BLaER1 (cell line): ENCODE data around the gene ELAC2.

Experiments used
- H3K27ac ChIP-seq: shearing (Covaris generic); formaldehyde crosslinking; 2 replicates; pipeline ENCODE4 v1.8.1; 2022
- H3K27me3 ChIP-seq: shearing (Covaris generic); formaldehyde crosslinking; 2 replicates; pipeline ENCODE4 v1.8.1; 2022
- H3K36me3 ChIP-seq: shearing (Covaris generic); formaldehyde crosslinking; 2 replicates; pipeline ENCODE4 v1.8.1; 2022
- H3K4me1 ChIP-seq: shearing (Covaris generic); formaldehyde crosslinking; 2 replicates; pipeline ENCODE4 v1.8.1; 2022
- H3K4me2 ChIP-seq: shearing (Covaris generic); formaldehyde crosslinking; 2 replicates; pipeline ENCODE4 v1.8.1; 2022
- H3K4me3 ChIP-seq: shearing (Covaris generic); formaldehyde crosslinking; 2 replicates; pipeline ENCODE4 v1.8.1; 2022
- H3K9ac ChIP-seq: shearing (Covaris generic); formaldehyde crosslinking; 2 replicates; pipeline ENCODE4 v1.8.1; 2022
- H3K9me3 ChIP-seq: shearing (Covaris generic); formaldehyde crosslinking; 2 replicates; pipeline ENCODE4 v1.8.1; 2022
- H4K20me1 ChIP-seq: shearing (Covaris generic); formaldehyde crosslinking; 2 replicates; pipeline ENCODE4 v1.8.1; 2022
- Cebpa-rat ChIP-seq: shearing (Covaris generic); IDR thresholded peaks from 2 replicates; pipeline ENCODE4 v1.8.1; 2022

The ELAC2 gene

DNA sequence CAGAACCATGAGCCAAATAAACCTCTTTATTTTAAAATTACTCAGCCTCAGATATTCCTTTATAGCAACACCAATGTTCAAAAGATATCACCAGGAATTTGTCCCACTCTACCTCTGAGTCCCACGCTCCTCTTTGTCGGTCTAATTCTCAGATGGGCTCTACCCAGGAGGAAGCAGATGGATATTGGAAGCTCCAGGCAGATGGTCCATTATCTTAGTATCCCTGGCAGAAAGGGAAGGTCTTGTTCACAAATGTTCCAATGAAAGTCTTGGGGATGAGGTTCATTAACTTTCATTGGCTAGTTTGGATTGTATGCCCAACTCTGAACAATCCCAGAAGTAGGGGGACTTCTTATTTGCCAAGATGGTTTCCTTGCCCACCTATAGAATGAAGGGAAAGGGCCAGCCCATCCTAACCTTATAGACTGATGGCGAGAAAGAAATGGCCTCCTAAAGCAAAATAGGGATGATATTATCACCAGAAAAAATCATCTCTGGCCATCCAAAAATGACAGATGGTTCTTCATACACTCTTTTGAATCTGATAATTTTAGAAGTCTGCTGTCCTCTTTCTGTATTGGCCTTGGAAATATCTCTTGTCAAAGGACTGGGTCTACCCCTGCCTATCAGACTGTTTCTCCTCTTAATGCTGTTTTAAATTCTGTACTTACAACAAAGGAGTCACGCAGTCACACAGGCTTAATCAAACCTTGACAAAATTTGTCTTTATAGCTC lies 21.3 kb upstream of the ELAC2 start:
- TF ChIP-seq Cebpa-rat: no peak
- no peaks in the 10 kb centered on the region for H3K4me1 ChIP-seq
- H3K4me3 ChIP-seq: no peak overlapping the region
- no peaks in the 10 kb centered on the region for H4K20me1 ChIP-seq
- H3K4me2 ChIP-seq: no peak overlapping the region
- H3K27me3 ChIP-seq: no peaks in the 10 kb centered on the region
- H3K9me3 ChIP-seq: no peaks in the 10 kb centered on the region
- no peak overlapping the region for H3K9ac ChIP-seq
- H3K36me3 ChIP-seq: no peaks in the 10 kb centered on the region
- no peak overlapping the region for H3K27ac ChIP-seq

DNA sequence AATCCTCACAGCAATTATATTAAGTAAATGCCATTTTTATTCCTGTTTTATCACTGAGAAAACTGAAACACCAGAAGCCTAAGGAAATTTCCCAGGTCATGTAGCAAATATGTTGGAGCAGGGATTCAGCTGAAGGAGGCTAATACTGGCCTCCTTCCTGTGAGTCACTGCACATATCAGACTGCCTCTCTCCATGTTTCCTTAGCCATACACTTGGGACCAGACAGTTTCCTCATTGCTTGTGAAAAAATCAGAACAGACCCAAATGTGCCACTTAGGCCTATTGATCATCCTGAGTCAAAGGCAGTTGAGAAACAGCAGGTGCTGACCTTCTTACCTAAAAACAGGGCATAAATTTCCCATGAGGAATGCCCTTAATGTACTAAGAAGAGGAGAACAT lies 18.9 kb upstream of the ELAC2 start:
- Histone ChIP-seq H4K20me1 (no peaks in the 10 kb centered on the region), H3K9ac (no peak overlapping the region)

GRCh38 chr17:13035420-13035819 lies 17.6 kb upstream of the ELAC2 start:
- no peak overlapping the region for H3K9ac ChIP-seq
- no peak overlapping the region for H3K4me2 ChIP-seq
- H3K27ac ChIP-seq: no peak overlapping the region
- H3K27me3 ChIP-seq: no peaks in the 10 kb centered on the region
- no peaks in the 10 kb centered on the region for H3K4me1 ChIP-seq
- no peaks in the 10 kb centered on the region for H3K36me3 ChIP-seq
- H3K9me3 ChIP-seq: no peaks in the 10 kb centered on the region
- H3K4me3 ChIP-seq: no peak overlapping the region
- no peak for TF ChIP-seq Cebpa-rat
- H4K20me1 ChIP-seq: no peaks in the 10 kb centered on the region

More for the DNA sequence above, 18.9 kb upstream of the ELAC2 start:
- H3K4me3 ChIP-seq: no peak overlapping the region
- H3K4me2 ChIP-seq: no peak overlapping the region
- H3K4me1 ChIP-seq: no peaks in the 10 kb centered on the region
- no peaks in the 10 kb centered on the region for H3K36me3 ChIP-seq
- no peaks in the 10 kb centered on the region for H3K9me3 ChIP-seq
- no peak for TF ChIP-seq Cebpa-rat
- H3K27ac ChIP-seq: no peak overlapping the region
- H3K27me3 ChIP-seq: no peaks in the 10 kb centered on the region

GRCh38 chr17:13031718-13032350 lies 14.0 kb upstream of the ELAC2 start:
- H3K27ac ChIP-seq: no peak overlapping the region
- no peaks in the 10 kb centered on the region for H3K27me3 ChIP-seq
- no peaks in the 10 kb centered on the region for H3K4me1 ChIP-seq
- no peaks in the 10 kb centered on the region for H3K36me3 ChIP-seq
- H3K4me2 ChIP-seq: peak overlapping the region; percentile 26; the same call in 1 of the 2 replicates
- TF ChIP-seq Cebpa-rat: no peak
- H4K20me1 ChIP-seq: no peaks in the 10 kb centered on the region
- no peak overlapping the region for H3K4me3 ChIP-seq
- H3K9ac ChIP-seq: no peak overlapping the region
- H3K9me3 ChIP-seq: no peaks in the 10 kb centered on the region

DNA sequence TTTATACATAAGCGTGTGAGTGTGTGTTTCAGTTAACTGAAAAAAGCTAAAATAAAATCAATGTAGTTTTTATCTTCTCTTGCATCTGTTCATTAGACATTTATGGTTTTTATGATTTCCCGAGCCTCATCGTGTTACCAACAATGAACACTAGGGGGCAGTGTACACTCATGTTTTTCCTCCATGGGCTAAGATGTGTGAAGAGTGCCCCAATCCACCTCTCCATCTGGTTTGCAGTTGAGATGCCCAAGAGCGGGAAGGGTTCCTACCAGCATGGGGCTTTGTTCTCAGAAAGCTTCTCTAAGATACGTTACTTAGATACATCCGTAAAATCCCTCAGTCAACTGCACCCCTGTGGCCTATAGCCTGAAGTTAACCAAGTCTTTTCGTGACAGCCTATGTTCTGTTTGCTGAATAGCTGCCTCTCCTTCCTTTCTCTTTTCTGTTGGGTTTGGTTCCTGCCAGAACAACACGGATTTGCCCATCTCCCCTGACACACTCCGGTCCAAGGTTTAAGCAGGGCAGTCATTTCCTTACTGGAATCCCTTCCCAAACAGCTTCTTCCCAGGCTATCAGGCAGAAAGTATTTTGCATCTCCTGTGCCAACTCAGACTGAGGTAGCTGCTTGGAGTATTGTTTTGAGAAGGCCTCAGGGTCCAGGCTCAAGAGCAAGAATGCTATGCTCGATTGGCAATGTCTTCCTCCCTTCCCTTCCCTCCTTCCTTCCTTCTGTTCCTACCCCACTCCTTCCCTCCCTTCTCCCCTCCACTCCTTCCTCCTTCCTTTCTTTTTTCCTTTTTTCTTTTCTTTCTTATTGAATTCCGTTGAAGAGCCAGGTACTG lies 12.9 kb upstream of the ELAC2 start:
- no peaks in the 10 kb centered on the region for H3K9me3 ChIP-seq
- H3K9ac ChIP-seq: no peak overlapping the region

DNA sequence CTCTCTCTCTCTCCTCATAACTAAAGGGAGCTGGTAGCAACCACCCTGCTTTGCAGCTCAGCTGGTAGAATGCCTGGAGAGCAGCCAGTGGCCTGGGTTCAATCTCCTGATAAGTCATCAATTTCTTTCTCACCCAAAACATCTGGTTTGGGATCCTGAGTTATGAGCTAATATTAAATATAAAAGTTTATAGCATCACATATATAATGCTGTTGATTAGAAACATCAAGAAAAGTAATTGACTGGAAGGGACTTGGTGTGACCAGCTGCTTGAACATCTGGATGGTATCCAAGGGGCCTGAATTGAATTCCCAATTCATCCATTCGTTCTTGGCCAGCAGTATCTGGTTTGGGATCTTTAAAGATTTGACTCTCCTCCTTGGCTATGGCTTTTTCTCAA lies 12.2 kb upstream of the ELAC2 start:
- no peak overlapping the region for H3K27ac ChIP-seq
- no peaks in the 10 kb centered on the region for H4K20me1 ChIP-seq
- no peak overlapping the region for H3K4me3 ChIP-seq
- no peak overlapping the region for H3K4me2 ChIP-seq
- no peak overlapping the region for H3K9ac ChIP-seq
- H3K4me1 ChIP-seq: no peaks in the 10 kb centered on the region
- H3K36me3 ChIP-seq: no peaks in the 10 kb centered on the region
- no peaks in the 10 kb centered on the region for H3K9me3 ChIP-seq
- H3K27me3 ChIP-seq: no peaks in the 10 kb centered on the region
- no peak for TF ChIP-seq Cebpa-rat

More for the DNA sequence above, 12.9 kb upstream of the ELAC2 start:
- Histone ChIP-seq H3K27ac (no peak overlapping the region), H3K4me2 (no peak overlapping the region), H3K36me3 (no peaks in the 10 kb centered on the region), H3K4me1 (no peaks in the 10 kb centered on the region), H3K27me3 (no peaks in the 10 kb centered on the region), H3K4me3 (no peak overlapping the region), H4K20me1 (no peaks in the 10 kb centered on the region)
- no peak for TF ChIP-seq Cebpa-rat

DNA sequence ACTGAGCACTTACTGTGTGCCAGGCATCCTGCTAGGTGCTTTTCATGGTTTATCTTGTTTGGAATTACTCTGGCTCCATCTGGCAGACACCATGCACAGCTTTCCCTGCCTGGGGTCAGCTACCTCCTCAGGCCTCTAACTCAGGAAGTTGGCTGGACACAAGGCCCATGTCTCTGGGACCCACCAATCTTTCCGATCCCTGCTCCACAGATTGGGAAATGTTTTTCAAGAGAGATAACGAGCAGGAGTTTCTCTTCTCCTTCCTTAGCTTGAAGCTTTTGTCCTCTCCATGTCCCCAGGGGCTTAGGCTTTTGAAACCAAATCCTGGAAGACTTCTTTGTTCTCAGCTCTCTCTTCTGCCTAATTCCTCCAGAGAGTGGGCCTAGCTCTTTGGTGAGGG lies 11.5 kb upstream of the ELAC2 start:
- no peaks in the 10 kb centered on the region for H3K27me3 ChIP-seq
- no peaks in the 10 kb centered on the region for H3K4me1 ChIP-seq
- no peaks in the 10 kb centered on the region for H4K20me1 ChIP-seq
- H3K9ac ChIP-seq: no peak overlapping the region
- H3K9me3 ChIP-seq: no peaks in the 10 kb centered on the region
- no peak overlapping the region for H3K4me3 ChIP-seq
- no peak overlapping the region for H3K27ac ChIP-seq
- H3K4me2 ChIP-seq: no peak overlapping the region
- H3K36me3 ChIP-seq: no peaks in the 10 kb centered on the region
- TF ChIP-seq Cebpa-rat: no peak

GRCh38 chr17:13027246-13027645 lies 9.4 kb upstream of the ELAC2 start:
- no peaks in the 10 kb centered on the region for H3K4me1 ChIP-seq
- H3K9me3 ChIP-seq: no peaks in the 10 kb centered on the region
- no peak overlapping the region for H3K9ac ChIP-seq
- H3K27ac ChIP-seq: no peak overlapping the region
- H3K4me2 ChIP-seq: no peak overlapping the region
- TF ChIP-seq Cebpa-rat: no peak
- H3K27me3 ChIP-seq: no peaks in the 10 kb centered on the region
- no peaks in the 10 kb centered on the region for H3K36me3 ChIP-seq
- no peaks in the 10 kb centered on the region for H4K20me1 ChIP-seq
- H3K4me3 ChIP-seq: no peak overlapping the region

DNA sequence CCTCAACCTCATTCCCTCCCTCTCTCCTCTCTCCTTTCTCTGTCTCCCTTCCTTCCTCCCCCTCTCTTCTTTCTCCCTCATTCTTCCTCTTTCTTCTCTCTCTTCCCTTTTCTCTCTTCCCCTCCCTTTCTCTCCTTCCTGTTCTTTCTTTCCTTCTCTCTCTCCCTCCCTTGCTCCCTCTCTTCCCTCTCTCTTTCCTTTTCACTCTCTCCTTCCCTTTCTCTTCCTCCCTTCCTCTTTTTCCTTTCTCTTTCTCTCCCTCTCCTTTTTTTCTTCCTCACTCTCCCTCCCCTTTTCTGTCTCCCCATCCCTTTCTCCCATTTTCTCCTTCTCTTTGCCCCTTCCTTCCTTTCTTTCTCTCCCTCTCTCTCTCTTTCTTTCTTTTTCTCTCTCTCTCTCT lies 7.9 kb upstream of the ELAC2 start:
- Histone ChIP-seq H3K27ac (no peak overlapping the region), H3K9me3 (no peaks in the 10 kb centered on the region), H3K4me1 (no peaks in the 10 kb centered on the region), H3K4me3 (no peak overlapping the region), H3K4me2 (no peak overlapping the region), H4K20me1 (no peaks in the 10 kb centered on the region), H3K9ac (no peak overlapping the region), H3K27me3 (no peaks in the 10 kb centered on the region), H3K36me3 (no peaks in the 10 kb centered on the region)
- no peak for TF ChIP-seq Cebpa-rat

GRCh38 chr17:13025258-13025627 lies 7.4 kb upstream of the ELAC2 start:
- H3K4me3 ChIP-seq: no peak overlapping the region
- H3K9me3 ChIP-seq: no peaks in the 10 kb centered on the region
- no peak overlapping the region for H3K9ac ChIP-seq
- TF ChIP-seq Cebpa-rat: no peak
- H3K27me3 ChIP-seq: no peaks in the 10 kb centered on the region
- no peaks in the 10 kb centered on the region for H3K4me1 ChIP-seq
- H3K36me3 ChIP-seq: no peaks in the 10 kb centered on the region
- no peaks in the 10 kb centered on the region for H4K20me1 ChIP-seq
- no peak overlapping the region for H3K27ac ChIP-seq
- no peak overlapping the region for H3K4me2 ChIP-seq
